GM23248 (cell line): ENCODE data around the gene SYCE3.

Experiments
- EZH2 ChIP-seq: fragments of 200-600 bp; sonication (generic); IDR thresholded peaks from 2 replicates; pipeline ENCODE4 v1.6.1; 2018; ENCODE audit warnings: antibody characterized with exemption, mild to moderate bottlenecking; ENCODE audit not compliant: insufficient read depth, poor library complexity, severe bottlenecking
- EZH2phosphoT487 ChIP-seq: fragments of 200-600 bp; sonication (generic); IDR thresholded peaks from 2 replicates; pipeline ENCODE4 v1.6.1; 2018; ENCODE audit warnings: antibody characterized with exemption, moderate library complexity, mild to moderate bottlenecking, low read depth; ENCODE audit not compliant: insufficient read depth

GRCh38 chr22:50546326-50547262 is 16.1 kb downstream of the SYCE3 start:
- TF ChIP-seq EZH2: no peak
- no peak for TF ChIP-seq EZH2phosphoT487
